GM18499 (cell line): Measurements from ENCODE around the gene KCNQ4.

Source experiments
- ATAC-seq: cut with Tn5 transposase; IDR thresholded peaks from one replicate; pipeline ENCODE4 v1.9.1; 2021; ENCODE audit warnings: moderate number of reproducible peaks; ENCODE audit not compliant: insufficient read depth, unreplicated experiment

Gene KCNQ4

GRCh38 chr1:40793617-40794016 lies 10.0 kb downstream of the KCNQ4 start:
- no peak for ATAC-seq

GRCh38 chr1:40794048-40794447 lies 10.5 kb downstream of the KCNQ4 start:
- no peak for ATAC-seq

GRCh38 chr1:40794974-40795715 lies 11.6 kb downstream of the KCNQ4 start:
- no peak for ATAC-seq

GRCh38 chr1:40795811-40796586 lies 12.4 kb downstream of the KCNQ4 start:
- ATAC-seq = no peak

- ATAC-seq = no peak
Observed at GRCh38 chr1:40796939-40797667, 13.5 kb downstream of the KCNQ4 start.

GRCh38 chr1:40797668-40798010 lies 14.1 kb downstream of the KCNQ4 start:
- ATAC-seq = no peak

- no peak for ATAC-seq
Observed at GRCh38 chr1:40798366-40799281, 15.0 kb downstream of the KCNQ4 start.

GRCh38 chr1:40799351-40799867 lies 15.8 kb downstream of the KCNQ4 start:
- no peak for ATAC-seq

GRCh38 chr1:40801742-40802077 lies 18.1 kb downstream of the KCNQ4 start:
- no peak for ATAC-seq

- ATAC-seq = no peak
Observed at GRCh38 chr1:40802078-40802741, 18.6 kb downstream of the KCNQ4 start.

GRCh38 chr1:40802742-40803113 lies 19.1 kb downstream of the KCNQ4 start:
- no peak for ATAC-seq

GRCh38 chr1:40803447-40803846 lies 19.9 kb downstream of the KCNQ4 start:
- ATAC-seq = no peak

- no peak for ATAC-seq
Observed at GRCh38 chr1:40803902-40804301, 20.3 kb downstream of the KCNQ4 start.

- no peak for ATAC-seq
Observed at GRCh38 chr1:40806240-40806639, 22.7 kb downstream of the KCNQ4 start.

- no peak for ATAC-seq
Observed at GRCh38 chr1:40806731-40807695, 23.4 kb downstream of the KCNQ4 start.

GRCh38 chr1:40808002-40808401 lies 24.4 kb downstream of the KCNQ4 start:
- ATAC-seq = no peak

- no peak for ATAC-seq
Observed at GRCh38 chr1:40808444-40808843, 24.9 kb downstream of the KCNQ4 start.

GRCh38 chr1:40808909-40809308 lies 25.3 kb downstream of the KCNQ4 start:
- ATAC-seq = no peak
